NCI-H82 treated with DMSO at 0.1 percent for 48 hours (cell line): ENCODE measurements around the gene TSPY9.
"Not testable (repeated sequence)": the region's sequence is repeated elsewhere in the genome, so short reads cannot be mapped to it uniquely, and the experiment has no call there.

Experiments used
- DNase-seq: peaks from one replicate; lab custom pipeline; 2025; ENCODE audit not compliant: unreplicated experiment; lab: John Stamatoyannopoulos, UW

TSPY9 gene, protein sequence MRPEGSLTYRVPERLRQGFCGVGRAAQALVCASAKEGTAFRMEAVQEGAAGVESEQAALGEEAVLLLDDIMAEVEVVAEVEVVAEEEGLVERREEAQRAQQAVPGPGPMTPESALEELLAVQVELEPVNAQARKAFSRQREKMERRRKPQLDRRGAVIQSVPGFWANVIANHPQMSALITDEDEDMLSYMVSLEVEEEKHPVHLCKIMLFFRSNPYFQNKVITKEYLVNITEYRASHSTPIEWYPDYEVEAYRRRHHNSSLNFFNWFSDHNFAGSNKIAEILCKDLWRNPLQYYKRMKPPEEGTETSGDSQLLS

DNA sequence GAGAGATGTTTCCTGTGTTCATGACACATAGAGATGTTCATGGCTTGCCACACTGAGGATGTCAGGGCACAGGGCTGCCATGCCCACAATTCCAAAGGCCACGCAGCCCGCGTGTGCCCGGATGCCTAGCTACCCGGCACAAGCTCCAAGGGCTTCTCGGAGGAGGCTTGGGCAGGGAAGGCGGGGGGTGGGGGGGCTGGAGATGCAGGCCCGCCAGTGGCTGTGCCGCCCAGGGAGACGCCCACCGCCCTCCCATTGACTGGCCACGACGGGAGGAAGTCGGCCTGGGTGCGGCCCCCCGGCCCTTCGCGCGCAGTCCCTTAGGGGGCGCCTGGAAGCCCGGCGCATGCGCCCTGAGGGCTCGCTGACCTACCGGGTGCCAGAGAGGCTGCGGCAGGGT lies at the start of gene TSPY9:
TSS of gene TSPY9 (plus strand) at position 301 of the 400 bp plus-strand sequence. CDS start at position 347, 46 bp downstream.
- not testable (repeated sequence) for DNase-seq

- DNase-seq, result not testable (repeated sequence)
These were observed 20.4 kb upstream of the TSPY9 start, which contains the start of gene TSPY1 for GRCh38 chrY:9466655-9467054. Gene TSPY1, plus strand, starts transcription at chrY:9466955. Its CDS starts 46 bp downstream, at chrY:9467001.

DNA sequence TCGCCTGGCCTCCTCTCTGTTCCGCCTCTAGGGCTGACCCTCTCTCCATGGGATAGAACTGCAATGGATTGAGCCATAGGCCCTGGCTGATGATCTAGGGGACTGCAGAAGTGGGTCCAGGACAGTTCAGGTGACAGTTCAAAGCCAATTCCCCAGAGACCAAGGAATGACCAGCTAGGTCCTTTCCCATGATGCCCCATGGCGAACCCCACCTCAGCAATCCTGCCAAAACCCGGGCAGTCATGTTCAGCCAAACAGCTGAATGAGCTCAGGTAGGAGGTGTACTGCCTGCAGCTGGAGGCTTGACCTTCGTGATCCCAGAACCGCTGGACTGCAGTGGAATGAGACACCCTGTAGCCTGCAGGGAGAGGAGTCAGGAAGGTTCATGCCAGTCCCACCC lies 17.3 kb downstream of the TSPY9 start:
- not testable (repeated sequence) for DNase-seq

DNA sequence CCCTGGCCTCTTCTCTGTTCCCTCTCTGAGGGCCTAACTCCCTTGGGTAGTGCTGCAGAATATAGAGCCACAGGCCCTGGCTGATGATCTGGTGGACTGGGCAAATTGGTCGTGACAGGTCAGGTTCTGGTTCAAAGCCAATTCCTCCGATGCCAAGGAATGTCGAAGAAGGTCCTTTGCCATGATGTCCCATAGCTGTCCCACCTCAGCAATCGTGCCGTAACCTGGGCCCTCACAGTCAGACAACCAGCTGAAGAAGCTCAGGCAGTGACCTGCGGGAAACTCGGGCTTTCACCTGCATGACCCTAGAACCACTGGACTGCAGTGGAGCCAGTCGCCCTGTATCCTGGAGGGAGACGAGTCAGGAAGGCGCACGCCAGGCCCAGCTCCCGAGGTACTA lies 29.2 kb downstream of the TSPY9 start:
- not testable (repeated sequence) for DNase-seq

GRCh38 chrY:9527580-9527979 lies 40.5 kb downstream of the TSPY9 start, which contains the start of gene TSPY10:
Gene TSPY10, plus strand, starts transcription at chrY:9527880. Its CDS starts 46 bp downstream, at chrY:9527926.
- DNase-seq, result not testable (repeated sequence)
